Aorta (tissue), 5 donors: Measurements from ENCODE around the gene HRAS. TPM values are rescaled to one million over a fixed set of nuclear protein-coding genes. Genes with fewer than 3 reads are reported as not detected.

Experiments
- ATAC-seq: fragments of 200-7000 bp; cut with Tn5 transposase; one replicate; pipeline ENCODE4 v1.9.1; 2022; ENCODE audit warnings: moderate library complexity; ENCODE audit not compliant: low FRiP score
- DNase-seq, 2 donors: peaks; one replicate each; pipeline ENCODE4 v3.0.0-alpha.2; 2020
- H3K27ac ChIP-seq, 2 donors: one replicate each; pipeline ENCODE4 v1.5.1; 2013; ENCODE audit warnings: low read length in 2 of 2, mild to moderate bottlenecking in 2 of 2, moderate library complexity in 2 of 2, control low read depth in 1 of 2, inconsistent platforms in 1 of 2, low read depth in 1 of 2
- H3K27me3 ChIP-seq, 2 donors: one replicate each; pipeline ENCODE4 v1.6.1; 2013; ENCODE audit warnings: control low read depth in 1 of 2, low read length in 1 of 2, mild to moderate bottlenecking in 1 of 2, moderate library complexity in 1 of 2; ENCODE audit not compliant: insufficient read depth in 2 of 2, control insufficient read depth in 1 of 2
- H3K36me3 ChIP-seq, 2 donors: one replicate each; pipeline ENCODE4 v1.6.1; 2013; ENCODE audit warnings: control low read depth in 1 of 2, low read length in 1 of 2, mild to moderate bottlenecking in 1 of 2; ENCODE audit not compliant: insufficient read depth in 2 of 2, control insufficient read depth in 1 of 2
- H3K4me1 ChIP-seq, 2 donors: one replicate each; pipeline ENCODE4 v1.6.1; 2013; ENCODE audit warnings: low read length in 2 of 2, control low read depth in 1 of 2, mild to moderate bottlenecking in 1 of 2, moderate library complexity in 1 of 2; ENCODE audit not compliant: insufficient read depth in 2 of 2, control insufficient read depth in 1 of 2
- H3K4me3 ChIP-seq, 2 donors: one replicate each; pipeline ENCODE4 v1.5.1; 2013; ENCODE audit warnings: low read length in 2 of 2, control low read depth in 1 of 2, mild to moderate bottlenecking in 1 of 2
- H3K9me3 ChIP-seq: one replicate; pipeline ENCODE4 v1.6.1; 2013; ENCODE audit warnings: mild to moderate bottlenecking, low read length; ENCODE audit not compliant: control insufficient read depth
- WGBS, 2 donors: extraction: QIAGEN DNeasy Blood & Tissue Kit; methylation state at CpG; one replicate each; pipeline ENCODE4 v1.1.7; 2013; 5-methylcytosine and 5-hydroxymethylcytosine counted together
- intact Hi-C, 2 donors: fragments of 100-400 bp; cut with DNase I; formaldehyde crosslinking; loops; one replicate each; pipeline versions ENCODE4 v1.14.2 to v1.15.0; 2022
- polyA plus RNA-seq, 2 donors: library from polyadenylated mRNA; stranded (reverse); fragments of 200-250 nt; gene quantifications; one replicate each; pipeline ENCODE4 v1.2.3, GENCODE V29; 2013
- total RNA-seq, 2 donors: library from RNA; stranded (reverse); fragmentation: NEBNext Ultra II Directional; extraction: Animal tissue kit (Norgen Biotek cat#: 25700); gene quantifications; one replicate each; pipeline ENCODE4 v1.2.1, GENCODE V29; 2021
- donor health status: healthy with polysubstance abuse.
- donor health status: Bipolar disorder and iron deficiency.
- donor health status: DM: no; HTN: no; CAD: no.
- donor health status: DM: no; HTN: no; CAD: no.
- donor health status: DM: yes; HTN: yes; CAD: no.

HRAS gene
- total and polyA plus RNA-seq, 4 donors, result 35.9 to 142 (median 60.4) TPM

GRCh38 chr11:503179-503981 is 32.0 kb downstream of the HRAS start:
- peak overlapping the region in 1 of 2 donors; percentile 30 for H3K4me3 ChIP-seq
- no peaks in the 10 kb centered on the region for H3K9me3 ChIP-seq
- peaks cover 0 to 9% of the 10 kb centered on the region in 2 donors for H3K36me3 ChIP-seq
- DNase-seq (peak in 1 of 2 donors; percentile 89), ATAC-seq (no peak)
- H3K27me3 ChIP-seq, result no peaks in the 10 kb centered on the region
- WGBS, 2 donors, result 37 to 38% methylated on average over 24 of the region's 24 CpGs
- H3K27ac ChIP-seq, result peak overlapping the region in 1 of 2 donors; percentile 50
- H3K4me1 ChIP-seq, result no peaks in the 10 kb centered on the region
- intact Hi-C loops, result loop anchor here in 1 of 2 donors (10.0 kb wide), 1 partner anchor 49 kb away; the partner anchor contains the start of gene PTDSS2

GRCh38 chr11:502288-503178 is 32.8 kb downstream of the HRAS start:
- intact Hi-C loops, result loop anchor here in 1 of 2 donors (10.0 kb wide), 1 partner anchor 48 kb away; the partner anchor contains the start of gene PTDSS2

GRCh38 chr11:501683-502287 is 33.6 kb downstream of the HRAS start:
- no peak overlapping the region for H3K4me3 ChIP-seq
- H3K27me3 ChIP-seq, result no peaks in the 10 kb centered on the region
- WGBS, 2 donors, result 80 to 82% methylated on average over 19 of the region's 19 CpGs
- no peaks in the 10 kb centered on the region for H3K4me1 ChIP-seq
- no peak overlapping the region for H3K27ac ChIP-seq
- peaks cover 0 to 16% of the 10 kb centered on the region in 2 donors for H3K36me3 ChIP-seq
- no peaks in the 10 kb centered on the region for H3K9me3 ChIP-seq
- ATAC-seq (no peak), DNase-seq (peak in 1 of 2 donors; percentile 46)
- intact Hi-C loops, result loop anchor here in 1 of 2 donors (10.0 kb wide), 1 partner anchor 47 kb away; the partner anchor contains the start of gene PTDSS2

More at GRCh38 chr11:502288-503178, 32.8 kb downstream of the HRAS start:
- Histone ChIP-seq H3K4me3 (no peak overlapping the region), H3K27me3 (no peaks in the 10 kb centered on the region), H3K36me3 (peaks cover 0 to 14% of the 10 kb centered on the region in 2 donors), H3K4me1 (no peaks in the 10 kb centered on the region), H3K27ac (peak overlapping the region in 1 of 2 donors; percentile 4), H3K9me3 (no peaks in the 10 kb centered on the region)
- DNase-seq, result peak in 1 of 2 donors; percentile 50
- ATAC-seq, result no peak
- WGBS, 2 donors, result 68 to 72% methylated on average over 9 to 10 of the region's 10 CpGs

- DNase-seq (peak in 1 of 2 donors; percentile 28), ATAC-seq (no peak)
- Histone ChIP-seq H3K9me3 (no peaks in the 10 kb centered on the region), H3K4me3 (no peak overlapping the region), H3K4me1 (no peaks in the 10 kb centered on the region), H3K36me3 (peaks cover 0 to 16% of the 10 kb centered on the region in 2 donors), H3K27ac (no peak overlapping the region), H3K27me3 (no peaks in the 10 kb centered on the region)
- intact Hi-C loops, result loop anchor here in 1 of 2 donors (10.0 kb wide), 1 partner anchor 46 kb away; the partner anchor contains the start of gene PTDSS2
- WGBS, 2 donors, result 91% methylated on average over 24 of the region's 24 CpGs
These were observed 34.2 kb downstream of the HRAS start for GRCh38 chr11:501001-501682.

- Histone ChIP-seq H3K4me1 (no peaks in the 10 kb centered on the region), H3K27me3 (no peaks in the 10 kb centered on the region), H3K36me3 (peaks cover 0 to 16% of the 10 kb centered on the region in 2 donors), H3K9me3 (no peaks in the 10 kb centered on the region), H3K27ac (no peak overlapping the region), H3K4me3 (no peak overlapping the region)
- DNase-seq (peak; percentile 42 to 70), ATAC-seq (no peak)
- intact Hi-C loops, result loop anchor here in 1 of 2 donors (10.0 kb wide), 1 partner anchor 45 kb away; the partner anchor contains the start of gene PTDSS2
- WGBS, 2 donors, result 91 to 94% methylated on average over 23 to 24 of the region's 24 CpGs
These were observed 35.9 kb downstream of the HRAS start for GRCh38 chr11:499201-500076.

- 95% methylated on average over 39 of the region's 39 CpGs for whole genome bisulfite sequencing, 2 donors
- intact Hi-C loops, result no loop called here
- no peaks in the 10 kb centered on the region for H3K9me3 ChIP-seq
- DNase-seq (peak in 1 of 2 donors; percentile 48), ATAC-seq (no peak)
- peaks cover 0 to 16% of the 10 kb centered on the region in 2 donors for H3K36me3 ChIP-seq
- H3K27ac ChIP-seq, result no peak overlapping the region
- H3K4me3 ChIP-seq, result no peak overlapping the region
- H3K4me1 ChIP-seq, result no peaks in the 10 kb centered on the region
- no peaks in the 10 kb centered on the region for H3K27me3 ChIP-seq
These were observed 36.8 kb downstream of the HRAS start for GRCh38 chr11:498297-499181.
